ENCODE results near the gene ATXN7L2.

Gene ATXN7L2

DNA sequence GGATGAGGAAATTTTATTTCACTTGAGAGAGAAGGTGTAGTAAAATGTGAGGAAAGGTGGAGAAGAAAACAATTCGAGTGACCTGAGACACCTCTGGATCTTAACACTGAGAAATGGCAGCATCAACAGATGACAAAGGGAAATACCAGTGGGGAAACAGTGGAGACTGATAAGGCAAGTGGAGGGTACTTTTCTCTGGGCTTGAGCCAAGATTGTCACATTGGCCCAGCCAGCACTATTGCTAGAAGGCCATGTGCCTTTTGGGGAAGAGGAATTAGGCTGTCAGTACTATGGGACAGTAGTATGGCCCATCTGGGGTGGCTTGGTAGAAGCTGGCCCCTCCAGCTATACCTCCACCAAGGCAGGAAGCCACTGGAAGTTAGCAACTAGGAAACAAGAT, 9.0 kb upstream of the ATXN7L2 start:
- DNase-seq (ENCODE audit: extremely low read depth in 1 of 2, low read depth in 1 of 2) = no peak

DNA sequence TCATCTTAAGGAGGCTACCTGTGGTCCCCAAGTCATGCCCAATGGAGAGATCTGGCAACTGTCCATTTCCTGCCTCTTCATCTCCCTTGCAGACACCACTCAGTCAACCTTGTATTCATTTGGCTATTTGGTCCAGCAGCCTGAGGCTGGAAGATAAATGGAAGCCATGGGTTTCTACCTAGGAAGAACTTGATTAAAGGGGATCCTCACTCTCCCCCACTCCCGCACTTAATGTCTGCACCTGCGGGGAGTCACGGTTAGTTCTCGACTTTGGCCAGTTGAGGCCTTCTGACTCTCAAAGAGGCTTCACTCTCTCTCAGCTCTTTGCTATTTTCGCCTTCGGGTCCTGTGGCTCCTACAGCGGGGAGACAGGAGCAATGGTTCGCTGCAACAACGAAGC, 8.4 kb upstream of the ATXN7L2 start:
- DNase-seq (ENCODE audit: extremely low read depth in 1 of 2, low read depth in 1 of 2) = no peak

DNA sequence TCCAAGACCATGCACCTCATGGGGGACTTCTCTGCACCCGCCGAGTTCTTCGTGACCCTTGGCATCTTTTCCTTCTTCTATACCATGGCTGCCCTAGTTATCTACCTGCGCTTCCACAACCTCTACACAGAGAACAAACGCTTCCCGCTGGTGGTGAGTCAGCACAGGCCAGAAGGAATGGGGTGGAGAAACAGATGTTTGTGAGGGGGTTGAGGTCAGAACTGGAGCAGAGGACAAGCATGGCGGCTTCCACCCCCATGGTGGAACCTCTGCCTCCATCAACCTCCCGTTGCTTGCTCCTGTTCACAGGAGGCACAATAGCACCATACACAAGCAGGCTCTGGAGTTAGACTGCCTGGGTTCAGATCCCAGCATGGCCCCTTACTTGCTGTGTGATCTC, 6.9 kb upstream of the ATXN7L2 start:
- no peak for DNase-seq (ENCODE audit: extremely low read depth in 1 of 2, low read depth in 1 of 2)

DNA sequence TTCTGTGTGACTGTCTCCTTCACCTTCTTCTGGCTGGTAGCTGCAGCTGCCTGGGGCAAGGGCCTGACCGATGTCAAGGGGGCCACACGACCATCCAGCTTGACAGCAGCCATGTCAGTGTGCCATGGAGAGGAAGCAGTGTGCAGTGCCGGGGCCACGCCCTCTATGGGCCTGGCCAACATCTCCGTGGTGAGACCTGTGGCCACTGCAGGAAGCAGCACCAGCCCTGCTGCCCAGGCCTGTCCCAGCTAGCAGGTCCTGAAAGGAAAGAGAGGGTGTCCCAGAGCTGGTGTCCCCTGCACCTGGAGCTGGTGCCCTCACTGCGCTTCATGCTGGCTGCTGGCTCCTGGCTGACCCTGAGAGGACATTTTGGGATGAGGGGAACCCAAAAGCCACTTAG, 5.9 kb upstream of the ATXN7L2 start:
- no peak for DNase-seq (ENCODE audit: extremely low read depth in 1 of 2, low read depth in 1 of 2)

DNA sequence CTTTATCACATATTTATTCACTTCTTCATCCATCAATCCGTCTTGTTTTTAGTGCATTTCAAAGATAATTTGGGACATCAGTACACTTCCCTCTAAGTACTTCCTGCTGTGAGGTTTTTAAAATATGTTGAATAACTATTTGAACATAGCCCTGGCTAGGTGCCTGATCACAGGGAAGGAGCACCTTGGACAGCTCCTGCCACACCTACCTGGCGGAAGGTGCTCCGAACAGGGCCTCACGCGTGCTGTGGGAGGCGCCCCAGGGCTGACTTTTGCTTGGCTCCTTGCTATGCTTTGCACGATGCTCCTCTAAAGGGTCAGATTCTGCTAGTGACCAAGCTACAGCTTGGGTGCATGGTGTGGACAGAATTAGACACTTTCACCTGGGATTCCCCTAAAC, 4.9 kb upstream of the ATXN7L2 start:
- no peak for DNase-seq (ENCODE audit: extremely low read depth in 1 of 2, low read depth in 1 of 2)

DNA sequence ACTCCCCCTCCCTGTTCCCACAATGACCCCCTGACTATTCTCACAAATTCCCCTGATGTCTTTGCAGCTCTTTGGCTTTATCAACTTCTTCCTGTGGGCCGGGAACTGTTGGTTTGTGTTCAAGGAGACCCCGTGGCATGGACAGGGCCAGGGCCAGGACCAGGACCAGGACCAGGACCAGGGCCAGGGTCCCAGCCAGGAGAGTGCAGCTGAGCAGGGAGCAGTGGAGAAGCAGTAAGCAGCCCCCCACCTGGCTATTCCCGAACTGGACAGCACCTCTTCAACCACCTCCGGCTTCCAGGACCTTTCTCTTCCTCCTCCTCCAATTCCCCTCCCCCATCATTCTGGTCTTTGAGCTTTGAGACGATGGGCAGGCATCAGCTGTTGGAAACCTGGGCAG, 4.4 kb upstream of the ATXN7L2 start:
- DNase-seq (ENCODE audit: extremely low read depth in 1 of 2, low read depth in 1 of 2) = no peak

DNA sequence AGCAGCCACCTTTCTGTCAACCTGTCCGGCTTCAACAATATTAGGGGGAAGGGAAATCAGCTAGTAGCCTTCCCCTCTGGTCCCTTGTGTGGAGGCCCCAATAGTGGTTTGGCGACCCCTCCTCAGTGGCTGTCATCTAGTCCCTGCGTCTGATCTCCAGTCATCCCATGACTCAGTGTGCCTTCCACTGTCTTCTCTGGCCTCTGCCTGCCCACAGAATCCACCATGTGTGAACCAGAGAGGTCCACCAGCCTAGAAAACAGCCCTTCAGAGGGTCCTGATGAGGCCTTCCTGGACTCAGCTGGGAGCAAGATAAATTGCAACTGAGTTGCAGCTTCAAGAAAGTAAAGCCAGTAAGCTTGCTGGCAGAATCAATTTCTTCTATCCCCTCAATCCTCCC, 3.8 kb upstream of the ATXN7L2 start:
- DNase-seq (ENCODE audit: extremely low read depth in 1 of 2, low read depth in 1 of 2) = no peak

DNA sequence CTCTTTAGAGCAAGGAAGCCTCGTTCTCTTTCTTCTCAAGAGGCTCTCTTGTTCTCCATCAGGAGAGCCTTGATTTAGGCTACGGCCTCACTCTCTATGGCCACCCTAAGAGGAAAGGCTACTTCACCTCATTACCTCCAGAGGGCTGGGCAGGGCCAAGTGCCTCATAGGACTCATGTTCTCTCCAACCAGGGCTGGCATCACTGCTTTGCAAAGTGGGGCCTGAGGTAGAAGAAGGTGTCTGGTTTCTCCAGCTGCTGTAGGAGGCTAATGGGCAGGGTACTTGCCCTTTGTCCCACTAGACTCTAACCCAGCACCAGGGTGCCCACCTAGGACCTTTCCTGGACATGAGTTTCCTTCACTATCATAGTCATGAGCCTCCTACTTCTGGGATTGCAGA, 2.1 kb upstream of the ATXN7L2 start:
- no peak for DNase-seq (ENCODE audit: extremely low read depth in 1 of 2, low read depth in 1 of 2)

DNA sequence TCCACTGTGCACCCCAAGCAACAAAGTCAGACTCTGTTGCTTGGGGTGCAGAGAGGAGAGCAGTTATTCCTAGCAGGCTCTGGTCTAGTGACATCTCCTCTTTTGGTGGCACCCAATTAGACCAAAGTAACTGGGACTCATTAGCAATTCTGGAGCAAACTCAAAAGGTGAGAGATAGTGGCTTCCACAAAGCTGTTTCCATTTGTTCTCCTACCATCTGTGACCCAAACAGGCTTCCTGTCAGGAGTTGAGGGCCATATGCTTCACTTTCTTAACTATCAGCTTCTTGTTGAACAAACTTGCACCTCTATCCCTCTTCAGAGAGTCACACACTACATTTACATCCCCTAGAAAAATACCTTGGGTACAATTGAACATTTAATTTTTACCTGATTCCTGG, 1.5 kb upstream of the ATXN7L2 start:
- DNase-seq (ENCODE audit: extremely low read depth in 1 of 2, low read depth in 1 of 2) = no peak

DNA sequence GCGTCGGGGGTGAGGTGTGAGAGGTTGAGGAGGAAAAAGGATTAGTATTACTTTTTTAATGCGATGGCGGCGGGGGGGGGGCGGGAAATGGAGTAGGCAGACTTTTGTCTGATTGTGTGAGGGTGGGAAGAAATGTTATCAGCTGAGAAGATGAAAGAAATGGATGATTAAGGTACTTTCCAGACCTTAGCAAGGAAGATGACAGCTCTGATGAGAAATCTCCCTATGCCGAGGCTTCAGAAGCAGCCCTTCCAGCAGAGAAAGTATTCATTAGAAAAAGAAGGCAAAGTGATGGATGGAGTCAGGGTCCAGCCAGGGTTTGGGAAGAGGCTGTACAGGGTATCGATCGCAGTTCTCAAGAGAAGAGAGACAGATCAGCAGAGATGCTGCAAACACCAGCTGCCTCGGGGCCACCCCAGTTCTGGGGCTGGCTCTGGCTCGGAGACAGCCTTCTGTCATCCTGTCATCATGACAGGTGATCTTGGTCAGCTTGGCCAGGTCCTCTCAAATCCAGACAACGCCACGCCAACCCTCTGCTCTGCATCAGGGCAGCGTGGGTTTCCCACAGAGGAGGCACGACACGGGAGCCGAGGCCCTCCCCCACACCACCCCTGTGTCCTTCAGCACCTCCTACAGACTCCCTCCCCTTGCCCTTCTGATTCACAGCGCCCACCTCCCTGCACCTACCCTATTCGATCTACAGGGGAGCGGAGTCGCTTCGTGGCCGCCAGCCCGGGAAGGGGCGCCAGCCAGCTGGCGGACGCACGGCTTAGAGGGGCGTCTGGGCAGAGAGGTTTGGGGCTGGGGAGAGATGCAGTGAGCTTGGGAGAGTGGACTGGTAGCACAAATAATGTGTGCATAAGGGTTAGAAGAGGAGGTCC, 674 bp upstream of the ATXN7L2 start:
- DNase-seq (ENCODE audit: extremely low read depth in 1 of 2, low read depth in 1 of 2) = no peak

DNA sequence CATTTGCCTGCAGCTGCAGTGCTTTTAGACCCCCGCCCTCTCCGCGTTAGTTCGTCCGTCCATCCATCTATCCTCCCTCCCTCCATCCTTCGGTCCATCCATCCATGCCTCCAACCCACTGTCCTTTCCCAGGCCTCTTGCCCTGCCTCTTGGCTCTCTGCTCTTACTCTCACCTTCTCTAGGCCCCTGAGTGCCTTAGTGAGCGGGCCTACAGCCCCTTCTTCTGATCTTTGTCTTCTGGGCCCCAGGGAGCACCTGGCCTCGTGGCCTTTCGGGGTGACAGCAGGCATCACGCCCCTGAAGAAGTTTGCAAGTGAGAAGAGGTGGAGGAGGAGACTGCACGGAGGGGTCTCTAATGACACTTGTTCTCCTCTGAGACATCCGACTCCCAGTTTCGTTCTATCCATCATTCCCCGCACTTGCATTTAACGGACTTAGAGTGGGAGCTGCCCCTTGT, 842 bp downstream of the ATXN7L2 start:
- DNase-seq (ENCODE audit: extremely low read depth in 1 of 2, low read depth in 1 of 2) = no peak

DNA sequence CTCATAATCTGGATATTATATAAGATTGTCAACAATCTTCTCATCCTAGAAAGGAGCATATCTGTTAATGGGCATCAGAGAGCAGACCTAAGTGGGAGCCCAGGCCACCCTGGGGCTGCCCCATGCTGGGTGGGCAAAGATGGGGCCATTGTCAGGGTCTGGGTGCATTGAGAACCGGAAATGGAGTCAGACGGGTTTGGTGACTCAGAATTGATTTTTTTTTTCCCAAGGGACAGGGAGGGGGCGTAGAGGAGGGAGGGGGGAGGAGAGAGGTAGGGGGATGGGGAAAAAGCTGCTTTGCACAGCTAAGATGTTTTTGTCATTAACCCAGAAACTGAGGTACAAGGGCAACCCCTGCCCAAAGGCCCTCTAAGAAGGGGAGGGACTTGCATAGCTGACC, 1.3 kb downstream of the ATXN7L2 start:
- DNase-seq (ENCODE audit: extremely low read depth in 1 of 2, low read depth in 1 of 2) = no peak

DNA sequence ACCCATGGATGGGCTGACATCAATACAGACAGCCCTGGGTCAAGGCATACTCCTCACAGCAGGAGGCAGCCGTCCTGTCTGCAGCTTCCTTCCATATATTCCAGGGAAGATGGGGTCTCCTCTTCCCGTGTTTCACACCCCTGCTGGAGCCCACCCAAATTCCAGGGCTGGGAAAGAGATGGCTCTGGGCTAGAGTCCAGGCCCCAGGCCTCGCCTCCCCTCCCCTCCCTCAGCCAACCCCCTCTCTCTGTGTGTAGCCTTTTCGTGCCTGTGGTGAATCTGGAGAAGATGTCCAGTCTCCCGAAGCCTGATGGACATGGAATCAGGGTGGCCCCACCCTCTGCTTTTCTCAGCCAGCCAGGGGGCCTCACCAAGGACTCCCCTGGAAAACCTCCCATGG, 3.6 kb downstream of the ATXN7L2 start:
- no peak for DNase-seq (ENCODE audit: extremely low read depth in 1 of 2, low read depth in 1 of 2)

DNA sequence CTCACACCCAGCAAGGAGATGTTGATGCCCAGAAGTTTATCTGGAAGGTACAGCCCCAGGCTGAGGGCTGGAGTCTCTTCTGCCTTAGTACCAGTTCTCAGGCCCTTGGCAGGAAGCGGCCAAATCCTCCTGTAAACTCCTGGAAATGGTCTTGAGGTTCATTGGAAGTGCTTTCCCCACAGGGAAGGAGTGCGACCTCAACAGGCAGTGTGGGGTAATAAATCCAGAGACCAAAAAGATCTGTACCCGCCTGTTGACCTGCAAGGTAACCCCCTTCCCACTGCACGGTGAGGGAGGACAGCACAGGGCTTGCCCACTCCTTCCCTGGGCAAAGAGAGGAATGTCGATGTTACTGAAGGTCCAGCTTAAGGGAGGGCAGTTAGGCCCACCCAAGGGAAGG, 4.5 kb downstream of the ATXN7L2 start:
- DNase-seq (ENCODE audit: extremely low read depth in 1 of 2, low read depth in 1 of 2) = no peak

DNA sequence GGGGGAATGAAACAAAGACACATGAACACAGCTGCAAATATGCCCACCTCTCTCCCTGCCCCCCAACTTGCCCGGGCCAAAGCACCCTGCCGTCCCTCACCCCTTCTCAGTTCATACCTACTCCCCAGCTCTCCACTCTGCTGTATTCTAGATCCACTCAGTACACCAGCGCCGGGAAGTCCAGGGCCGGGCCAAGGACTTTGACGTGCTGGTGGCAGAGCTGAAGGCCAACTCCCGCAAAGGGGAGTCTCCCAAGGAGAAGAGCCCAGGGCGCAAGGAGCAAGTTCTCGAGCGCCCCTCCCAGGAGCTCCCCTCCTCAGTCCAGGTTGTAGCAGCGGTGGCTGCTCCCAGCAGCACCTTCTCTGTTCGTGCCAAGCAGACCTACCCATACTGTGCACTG, 5.0 kb downstream of the ATXN7L2 start:
- DNase-seq (ENCODE audit: extremely low read depth in 1 of 2, low read depth in 1 of 2) = no peak

DNA sequence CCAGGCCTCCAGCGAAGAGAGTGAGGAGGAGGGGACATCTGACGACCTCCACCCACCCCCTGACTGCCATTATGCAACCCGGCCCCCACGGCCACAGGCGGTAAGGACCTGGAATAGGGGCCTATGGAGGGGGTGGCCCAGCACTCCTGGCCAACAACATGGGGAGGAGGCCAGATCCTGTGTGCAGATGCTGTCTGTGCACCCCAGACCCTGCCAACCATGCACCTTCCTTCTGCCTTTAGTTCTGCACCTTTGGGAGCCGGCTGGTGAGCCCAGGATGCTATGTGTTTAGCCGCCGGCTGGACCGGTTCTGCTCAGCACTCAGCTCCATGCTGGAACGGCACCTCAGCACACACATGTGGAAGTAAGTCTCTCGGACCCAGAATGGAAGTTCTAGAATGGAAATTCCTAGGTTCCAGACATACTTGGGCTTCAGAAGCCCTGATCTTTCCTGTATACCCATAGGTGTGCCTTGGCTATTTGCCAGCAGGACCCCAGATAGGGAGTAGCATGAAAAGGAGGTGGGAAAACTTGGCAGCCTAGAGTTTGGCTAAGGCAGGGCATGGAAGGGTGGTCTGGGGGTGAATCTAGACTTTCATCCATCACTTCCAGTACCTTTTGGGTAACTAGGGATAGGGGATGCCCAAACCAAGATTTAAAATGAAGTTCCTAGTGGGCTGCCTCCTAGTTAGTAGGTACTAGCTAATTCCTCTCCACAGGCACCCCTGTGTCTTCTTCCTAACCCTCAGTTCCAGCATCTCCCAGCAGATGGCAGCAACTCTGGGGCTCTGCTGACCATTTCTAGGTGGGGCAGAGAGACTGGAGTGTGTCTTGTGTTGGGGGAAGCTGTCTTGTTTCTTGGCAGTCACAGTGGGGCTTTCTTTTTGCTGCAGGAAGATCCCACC, 6.6 kb downstream of the ATXN7L2 start:
- peak in 1 of 2 donors; percentile 64 for DNase-seq (ENCODE audit: extremely low read depth in 1 of 2, low read depth in 1 of 2)

DNA sequence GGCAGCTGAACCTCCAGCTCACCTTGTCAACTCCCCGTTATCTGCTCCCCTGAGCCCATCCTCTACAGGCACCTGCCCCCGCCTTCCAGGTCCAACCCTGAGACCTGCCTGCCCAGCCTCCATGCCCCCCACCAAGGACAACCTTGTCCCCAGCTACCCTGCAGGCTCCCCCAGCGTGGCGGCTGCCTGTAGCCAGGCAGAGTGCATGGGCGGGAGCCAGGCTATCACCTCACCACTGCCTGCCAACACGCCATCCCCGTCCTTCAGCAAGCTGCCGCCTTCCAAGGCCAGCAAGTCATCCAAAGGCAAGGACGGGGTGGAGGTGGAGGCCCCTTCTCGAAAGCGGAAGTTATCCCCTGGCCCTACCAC, 7.2 kb downstream of the ATXN7L2 start:
- no peak for DNase-seq (ENCODE audit: extremely low read depth in 1 of 2, low read depth in 1 of 2)

DNA sequence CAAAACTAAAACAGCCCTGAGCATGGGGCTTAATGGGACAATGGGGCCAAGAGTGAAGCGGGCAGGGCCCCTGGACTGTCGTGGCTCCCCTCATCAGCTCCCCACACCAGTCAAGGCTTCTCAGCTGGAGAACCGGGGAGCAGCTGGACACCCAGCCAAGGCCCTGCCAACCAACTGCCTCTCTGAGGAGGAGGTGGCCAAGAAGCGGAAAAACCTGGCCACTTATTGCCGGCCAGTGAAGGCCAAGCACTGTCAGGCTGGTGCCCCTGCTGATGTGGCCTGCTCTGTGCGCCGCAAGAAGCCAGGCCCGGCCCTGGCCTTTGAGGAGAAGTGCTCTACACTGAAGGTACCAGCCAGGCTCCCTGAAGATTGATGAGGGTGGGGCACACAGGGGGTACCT, 7.7 kb downstream of the ATXN7L2 start:
- no peak for DNase-seq (ENCODE audit: extremely low read depth in 1 of 2, low read depth in 1 of 2)

DNA sequence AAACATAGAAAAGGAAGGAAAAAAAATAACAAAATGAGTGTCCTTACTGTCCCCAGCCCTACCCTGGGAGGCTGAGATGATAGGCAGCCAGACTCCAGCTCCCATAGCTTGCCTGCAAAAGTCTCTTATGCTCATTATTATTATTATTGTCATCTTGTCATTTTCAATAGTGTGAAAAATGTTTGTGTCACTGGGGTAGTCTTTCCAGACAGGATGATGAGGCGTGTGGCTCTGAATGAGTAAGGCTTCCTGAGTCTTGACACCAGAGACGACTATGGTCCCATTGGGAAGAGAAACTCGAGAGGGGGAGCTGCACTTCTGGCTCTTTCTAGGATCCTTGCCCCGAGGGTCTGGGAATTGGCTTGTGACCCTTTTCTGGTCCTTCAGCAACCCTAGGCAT, 9.1 kb downstream of the ATXN7L2 start:
- DNase-seq (ENCODE audit: extremely low read depth in 1 of 2, low read depth in 1 of 2) = no peak

DNA sequence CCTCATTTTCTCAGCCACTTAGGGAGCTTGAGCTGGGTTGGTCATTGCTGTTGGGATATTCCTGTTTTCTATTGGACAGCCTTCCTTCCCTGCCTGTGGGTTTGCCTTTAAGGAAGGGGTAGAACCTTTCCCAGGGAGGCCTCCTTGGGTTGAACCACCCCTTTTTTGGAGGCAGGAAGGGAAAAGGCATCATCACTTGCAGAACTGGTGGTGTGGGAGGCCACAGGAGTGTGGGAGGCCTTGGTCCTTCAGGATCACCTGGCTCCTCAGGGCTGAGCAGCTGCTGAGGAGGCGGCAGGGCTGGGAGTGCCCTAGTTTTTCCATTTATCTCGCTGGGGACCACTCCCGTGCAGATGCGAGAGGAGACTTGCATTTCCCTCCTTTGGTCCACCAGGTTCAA, 9.5 kb downstream of the ATXN7L2 start:
- no peak for DNase-seq (ENCODE audit: extremely low read depth in 1 of 2, low read depth in 1 of 2)

DNA sequence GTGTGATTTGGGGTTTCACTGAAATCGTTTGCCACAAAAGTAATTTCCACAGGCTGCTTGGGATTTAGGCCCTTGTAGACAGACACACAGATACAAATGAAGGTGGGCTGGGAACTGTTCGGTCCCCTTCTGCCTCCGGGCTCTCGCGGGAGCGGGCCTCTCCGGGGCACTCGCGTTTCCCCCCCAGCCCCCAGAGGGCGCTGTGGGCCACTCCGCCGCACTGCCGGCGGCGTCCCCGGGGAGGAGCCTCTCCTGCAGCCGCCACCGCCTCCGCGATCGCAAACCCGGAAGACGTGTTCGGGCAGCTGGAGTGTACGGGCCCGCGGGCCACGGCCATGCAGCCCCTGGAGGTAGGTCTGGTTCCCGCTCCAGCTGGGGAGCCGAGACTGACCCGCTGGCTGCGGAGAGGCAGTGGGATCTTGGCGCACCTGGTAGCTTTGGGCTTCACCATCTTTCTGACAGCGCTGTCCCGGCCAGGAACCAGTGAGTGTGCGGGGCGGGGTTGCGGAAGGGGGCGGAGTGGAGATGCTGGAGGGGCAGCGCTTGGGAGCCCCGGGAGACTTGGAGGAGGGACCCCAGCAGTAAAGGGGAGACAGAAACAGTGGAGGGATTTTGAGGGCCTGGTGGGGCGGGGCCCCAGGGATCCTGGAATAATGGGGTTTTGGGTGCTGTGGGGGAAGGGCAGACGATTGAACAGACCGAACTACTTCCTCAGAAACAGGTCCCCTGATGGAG, 10.3 kb downstream of the ATXN7L2 start, which contains the start of gene CYB561D1:
CYB561D1 (plus strand) TSS at position 290 of the 735 bp plus-strand sequence; CDS start at position 336, 46 bp downstream.
- peak; percentile 61 to 86 for DNase-seq (ENCODE audit: extremely low read depth in 1 of 2, low read depth in 1 of 2)
